Lower leg skin (tissue), 3 donors: Measurements from ENCODE around the gene MOGAT2.

Experiments
- CTCF ChIP-seq, 3 donors: fragments of 450-650 bp; IDR thresholded peaks; one replicate each; pipeline ENCODE4 v1.5.1; 2016; ENCODE audit warnings: antibody characterized with exemption in 3 of 3, mild to moderate bottlenecking in 3 of 3, moderate library complexity in 2 of 3
- POLR2A ChIP-seq, 2 donors: fragments of 450-650 bp; IDR thresholded peaks; one replicate each; pipeline ENCODE4 v1.6.1; 2016 to 2017; ENCODE audit warnings: antibody characterized with exemption in 2 of 2, mild to moderate bottlenecking in 1 of 2, moderate library complexity in 1 of 2

- TF ChIP-seq CTCF (IDR thresholded peaks at IDR 0.05) (no peak), POLR2A (IDR thresholded peaks at IDR 0.05) (no peak)
These were observed 42.2 kb downstream of the MOGAT2 start for GRCh38 chr11:75759832-75760231.
